Lower leg skin (tissue), 3 donors: ENCODE data around the gene INTS3.

Experiments used
- POLR2A ChIP-seq, 2 donors: fragments of 450-650 bp; IDR thresholded peaks; one replicate each; pipeline ENCODE4 v1.6.1; 2016 to 2017; ENCODE audit warnings: antibody characterized with exemption in 2 of 2, mild to moderate bottlenecking in 1 of 2, moderate library complexity in 1 of 2
- TF ChIP-seq, protein P1 (sequence below), 3 donors: fragments of 450-650 bp; IDR thresholded peaks; one replicate each; pipeline ENCODE4 v1.5.1; 2016; ENCODE audit warnings: antibody characterized with exemption in 3 of 3, mild to moderate bottlenecking in 3 of 3, moderate library complexity in 2 of 3

- TF ChIP-seq, protein P1, sequence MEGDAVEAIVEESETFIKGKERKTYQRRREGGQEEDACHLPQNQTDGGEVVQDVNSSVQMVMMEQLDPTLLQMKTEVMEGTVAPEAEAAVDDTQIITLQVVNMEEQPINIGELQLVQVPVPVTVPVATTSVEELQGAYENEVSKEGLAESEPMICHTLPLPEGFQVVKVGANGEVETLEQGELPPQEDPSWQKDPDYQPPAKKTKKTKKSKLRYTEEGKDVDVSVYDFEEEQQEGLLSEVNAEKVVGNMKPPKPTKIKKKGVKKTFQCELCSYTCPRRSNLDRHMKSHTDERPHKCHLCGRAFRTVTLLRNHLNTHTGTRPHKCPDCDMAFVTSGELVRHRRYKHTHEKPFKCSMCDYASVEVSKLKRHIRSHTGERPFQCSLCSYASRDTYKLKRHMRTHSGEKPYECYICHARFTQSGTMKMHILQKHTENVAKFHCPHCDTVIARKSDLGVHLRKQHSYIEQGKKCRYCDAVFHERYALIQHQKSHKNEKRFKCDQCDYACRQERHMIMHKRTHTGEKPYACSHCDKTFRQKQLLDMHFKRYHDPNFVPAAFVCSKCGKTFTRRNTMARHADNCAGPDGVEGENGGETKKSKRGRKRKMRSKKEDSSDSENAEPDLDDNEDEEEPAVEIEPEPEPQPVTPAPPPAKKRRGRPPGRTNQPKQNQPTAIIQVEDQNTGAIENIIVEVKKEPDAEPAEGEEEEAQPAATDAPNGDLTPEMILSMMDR (IDR thresholded peaks at IDR 0.05), result no peak
- TF ChIP-seq POLR2A (IDR thresholded peaks at IDR 0.05), result no peak
Measured at GRCh38 chr1:153774026-153774595, 46.3 kb downstream of the INTS3 start.
